Heart right ventricle (tissue), 16 donors: ENCODE data around the gene WDR83. TPM values are rescaled to one million over a fixed set of nuclear protein-coding genes. Genes with fewer than 3 reads are reported as not detected.

Source experiments
- ATAC-seq, 8 donors: fragments of 200-7000 bp; cut with Tn5 transposase; one replicate each; pipeline ENCODE4 v1.9.1; 2020; ENCODE audit warnings: mild to moderate bottlenecking in 8 of 8, moderate library complexity in 8 of 8, moderate number of reproducible peaks in 1 of 8
- DNase-seq, 2 donors: peaks; one replicate each; pipeline ENCODE4 v3.0.0-alpha.2; 2020
- H3K27ac ChIP-seq, 10 donors: fragments of 200-600 bp; sonication (generic) in 2 of 10; one replicate each; pipeline versions ENCODE4 v1.5.0 to v1.8.0; 2020 to 2022; ENCODE audit warnings: mild to moderate bottlenecking in 3 of 10
- H3K27me3 ChIP-seq, 7 donors: fragments of 200-600 bp; one replicate each; pipeline ENCODE4 v1.8.0; 2021 to 2022; ENCODE audit warnings: mild to moderate bottlenecking in 2 of 7
- H3K36me3 ChIP-seq, 9 donors: fragments of 200-600 bp; sonication (generic) in 1 of 9; one replicate each; pipeline versions ENCODE4 v1.5.0 to v1.8.0; 2020 to 2022; ENCODE audit warnings: mild to moderate bottlenecking in 2 of 9
- H3K4me1 ChIP-seq, 9 donors: fragments of 200-600 bp; sonication (generic) in 1 of 9; one replicate each; pipeline versions ENCODE4 v1.5.0 to v1.8.0; 2020 to 2022; ENCODE audit warnings: mild to moderate bottlenecking in 4 of 9
- H3K4me3 ChIP-seq, 10 donors: fragments of 200-600 bp; sonication (generic) in 2 of 10; one replicate each; pipeline versions ENCODE4 v1.5.0 to v1.8.0; 2020 to 2022; ENCODE audit warnings: mild to moderate bottlenecking in 7 of 10, moderate library complexity in 2 of 10
- H3K9me3 ChIP-seq, 11 donors: fragments of 200-600 bp in 10 of 11; sonication (generic) in 2 of 11; one replicate each; pipeline versions ENCODE4 v1.5.0 to v1.8.0; 2013 to 2022; ENCODE audit warnings: mild to moderate bottlenecking in 2 of 11, control low read depth in 1 of 11, moderate library complexity in 1 of 11
- WGBS, 2 donors: extraction: QIAGEN DNeasy Blood & Tissue Kit; methylation state at CpG; one replicate each; pipeline ENCODE4 v1.1.7; 2013; ENCODE audit warnings: inconsistent platforms in 1 of 2; 5-methylcytosine and 5-hydroxymethylcytosine counted together
- intact Hi-C, 10 donors: fragments of 100-400 bp; cut with DNase I; formaldehyde crosslinking; loops; one replicate each; pipeline versions ENCODE4 v1.11.1 to v1.14.2; 2022
- polyA plus RNA-seq, 2 donors: library from polyadenylated mRNA; stranded (reverse); fragments of 200-250 nt; gene quantifications; one replicate each; pipeline ENCODE4 v1.2.3, GENCODE V29; 2013
- total RNA-seq, 10 donors: library from RNA; stranded (reverse); fragmentation: NEBNext Ultra II Directional in 3 of 10; extraction: Animal tissue kit (Norgen Biotek cat#: 25700) in 3 of 10; gene quantifications; one replicate each; pipeline versions ENCODE4 v1.2.1 to v1.2.4, GENCODE V29; 2021 to 2023
- TF ChIP-seq, protein P1 (sequence below), 9 donors: fragments of 200-600 bp; sonication (generic) in 2 of 9; IDR thresholded peaks; one replicate each; pipeline versions ENCODE4 v1.5.0 to v1.8.0; 2021 to 2022; ENCODE audit warnings: antibody characterized with exemption in 9 of 9, mild to moderate bottlenecking in 5 of 9, moderate library complexity in 1 of 9
- donor health status: Arrhythmogenic right ventricular cardiomyopathy.
- donor health status: ischemic (EF 13 %, LVEDD 7.1; RV severe dilation, severe dysfunction).
- donor health status: healthy with polysubstance abuse.
- donor health status: DM: no; HTN: yes; CAD: no.
- donor health status: DM: no; HTN: no; CAD: no.
- donor health status: ischemic (EF 25% LVEDD 6.9; RV normal size, moderate dysfunction).
- donor health status: ischemic (EF 25% LVEDD 5.7; RV mildly dilated, moderate dysfunction).
- donor health status: healthy.
- donor health status: DM: yes; HTN: yes; CAD: no.
- donor health status: Ischemic cardiomyopathy.
- donor health status: ischemic (EF 35%, LVEDD 5.7; RV mildly dilated, moderate dysfunction).
- donor health status: nonischemic (EF 11% LVEDD 7.7; RV severe dilation, severe dysfunction).
- donor health status: DM: yes; HTN: yes; CAD: no.
- donor health status: PGD.
- donor health status: ischemic (EF 29% LVEDD 5.4; RV normal size, mild dysfunction).
- donor health status: nonischemic (EF 23%, LVEDD 6.1; RV moderate dilation, normal function).

The WDR83 gene
- total and polyA plus RNA-seq, 12 donors = 5.5 to 19.7 (median 8.1) TPM

DNA sequence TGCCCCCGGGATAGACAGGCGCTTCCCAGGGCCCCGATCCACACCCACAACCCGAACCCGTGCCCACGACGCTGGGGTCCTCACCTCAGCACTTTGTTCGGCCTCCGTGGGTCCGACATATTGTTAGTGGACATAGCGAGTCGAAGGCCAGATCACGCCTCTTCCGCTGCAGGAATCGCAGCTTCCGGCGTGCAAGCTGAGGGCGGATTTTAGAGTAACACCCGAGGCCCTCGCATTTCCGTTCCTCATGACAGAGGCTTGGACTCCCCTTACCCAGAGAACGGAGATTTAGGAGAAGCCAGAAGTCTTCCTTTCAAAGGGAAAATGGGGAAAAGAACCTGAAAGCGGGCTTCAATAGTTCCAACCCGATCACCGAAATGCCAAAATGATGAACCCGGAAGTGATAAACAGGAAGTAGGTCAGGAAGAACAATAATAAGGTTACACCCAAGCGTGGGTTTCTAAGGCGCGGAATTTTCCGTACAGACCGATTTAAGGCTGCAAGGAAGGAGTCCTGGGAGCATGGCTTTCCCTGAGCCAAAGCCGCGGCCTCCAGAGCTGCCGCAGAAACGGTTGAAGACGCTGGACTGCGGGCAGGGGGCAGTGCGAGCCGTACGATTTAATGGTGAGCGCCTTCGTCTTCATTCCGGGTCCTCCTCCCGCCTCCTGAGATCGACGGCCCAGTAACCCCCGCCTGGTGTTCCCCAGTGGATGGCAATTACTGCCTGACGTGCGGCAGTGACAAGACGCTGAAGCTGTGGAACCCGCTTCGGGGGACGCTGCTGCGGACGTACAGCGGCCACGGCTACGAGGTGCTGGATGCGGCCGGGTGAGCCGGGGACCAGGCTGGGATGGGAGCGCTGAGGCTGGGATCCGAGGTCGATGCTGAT is 2.9 kb downstream of the WDR83 start:
- ATAC-seq (peak; percentile 58 to 84 (median 73)), DNase-seq (peak; percentile 76 to 80)
- H3K9me3 ChIP-seq = no peaks in the 10 kb centered on the region
- H3K4me1 ChIP-seq = peaks cover 17 to 52% (median 41%) of the 10 kb centered on the region in 9 donors
- 0 to 1% methylated on average over 64 of the region's 64 CpGs for whole genome bisulfite sequencing, 2 donors
- intact Hi-C loops = loop anchor here in 8 of 10 donors (5.0 to 10.0 kb wide), 4 partner anchors 105 to 465 kb away; partner anchors contain the start of gene JUNB (in 2 of the 8)
- H3K27me3 ChIP-seq = no peaks in the 10 kb centered on the region
- TF ChIP-seq, protein P1, sequence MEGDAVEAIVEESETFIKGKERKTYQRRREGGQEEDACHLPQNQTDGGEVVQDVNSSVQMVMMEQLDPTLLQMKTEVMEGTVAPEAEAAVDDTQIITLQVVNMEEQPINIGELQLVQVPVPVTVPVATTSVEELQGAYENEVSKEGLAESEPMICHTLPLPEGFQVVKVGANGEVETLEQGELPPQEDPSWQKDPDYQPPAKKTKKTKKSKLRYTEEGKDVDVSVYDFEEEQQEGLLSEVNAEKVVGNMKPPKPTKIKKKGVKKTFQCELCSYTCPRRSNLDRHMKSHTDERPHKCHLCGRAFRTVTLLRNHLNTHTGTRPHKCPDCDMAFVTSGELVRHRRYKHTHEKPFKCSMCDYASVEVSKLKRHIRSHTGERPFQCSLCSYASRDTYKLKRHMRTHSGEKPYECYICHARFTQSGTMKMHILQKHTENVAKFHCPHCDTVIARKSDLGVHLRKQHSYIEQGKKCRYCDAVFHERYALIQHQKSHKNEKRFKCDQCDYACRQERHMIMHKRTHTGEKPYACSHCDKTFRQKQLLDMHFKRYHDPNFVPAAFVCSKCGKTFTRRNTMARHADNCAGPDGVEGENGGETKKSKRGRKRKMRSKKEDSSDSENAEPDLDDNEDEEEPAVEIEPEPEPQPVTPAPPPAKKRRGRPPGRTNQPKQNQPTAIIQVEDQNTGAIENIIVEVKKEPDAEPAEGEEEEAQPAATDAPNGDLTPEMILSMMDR (IDR thresholded peaks at IDR 0.05) = peak in 1 of 9 donors; percentile 30
- peak overlapping the region; percentile 84 to 100 (median 96) for H3K27ac ChIP-seq
- H3K4me3 ChIP-seq = peak overlapping the region; percentile 73 to 97 (median 85)
- peaks cover 0 to 48% (median 18%) of the 10 kb centered on the region in 9 donors for H3K36me3 ChIP-seq

DNA sequence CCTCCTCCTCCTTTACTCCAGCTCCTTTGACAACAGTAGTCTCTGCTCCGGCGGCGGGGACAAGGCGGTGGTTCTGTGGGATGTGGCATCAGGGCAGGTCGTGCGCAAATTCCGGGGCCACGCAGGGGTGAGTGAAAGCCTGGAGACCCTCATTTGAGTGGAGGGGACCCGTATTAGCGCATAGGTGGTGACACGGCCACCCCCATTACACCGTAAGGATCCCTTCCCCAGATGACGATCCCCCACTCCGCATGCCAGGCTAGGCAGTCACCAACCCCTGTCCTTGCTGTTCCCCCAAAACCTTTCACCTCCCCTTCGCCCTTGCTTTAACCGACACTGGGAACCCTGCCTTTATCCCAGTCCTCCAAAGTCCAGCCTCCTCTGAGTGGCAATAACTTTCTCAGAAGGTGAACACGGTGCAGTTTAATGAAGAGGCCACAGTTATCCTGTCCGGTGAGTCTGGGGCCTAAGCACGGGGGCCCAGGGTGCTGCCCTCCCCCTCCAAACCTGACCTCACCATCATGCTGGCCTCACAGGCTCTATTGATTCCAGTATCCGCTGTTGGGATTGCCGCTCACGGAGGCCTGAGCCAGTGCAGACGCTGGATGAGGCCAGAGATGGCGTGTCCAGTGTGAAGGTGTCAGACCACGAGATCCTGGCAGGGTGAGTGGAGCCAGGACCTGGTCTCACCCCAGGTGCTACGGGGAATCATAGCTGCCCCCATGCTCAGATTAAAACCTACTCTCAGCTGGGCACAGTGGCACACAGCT is 3.7 kb downstream of the WDR83 start:
- TF ChIP-seq, protein P1 (IDR thresholded peaks at IDR 0.05) = no peak
- DNase-seq (no peak), ATAC-seq (no peak)
- peaks cover 17 to 51% (median 40%) of the 10 kb centered on the region in 9 donors for H3K4me1 ChIP-seq
- peak overlapping the region; percentile 73 to 97 (median 85) for H3K4me3 ChIP-seq
- peaks cover 0 to 51% (median 27%) of the 10 kb centered on the region in 9 donors for H3K36me3 ChIP-seq
- intact Hi-C loops = loop anchor here in 6 of 10 donors (5.0 to 10.0 kb wide), 4 partner anchors 106 to 466 kb away; partner anchors contain the start of gene JUNB (in 2 of the 6)
- no peaks in the 10 kb centered on the region for H3K9me3 ChIP-seq
- no peaks in the 10 kb centered on the region for H3K27me3 ChIP-seq
- WGBS, 2 donors = 41 to 42% methylated on average over 26 of the region's 26 CpGs
- H3K27ac ChIP-seq = peak overlapping the region; percentile 84 to 100 (median 96)

DNA sequence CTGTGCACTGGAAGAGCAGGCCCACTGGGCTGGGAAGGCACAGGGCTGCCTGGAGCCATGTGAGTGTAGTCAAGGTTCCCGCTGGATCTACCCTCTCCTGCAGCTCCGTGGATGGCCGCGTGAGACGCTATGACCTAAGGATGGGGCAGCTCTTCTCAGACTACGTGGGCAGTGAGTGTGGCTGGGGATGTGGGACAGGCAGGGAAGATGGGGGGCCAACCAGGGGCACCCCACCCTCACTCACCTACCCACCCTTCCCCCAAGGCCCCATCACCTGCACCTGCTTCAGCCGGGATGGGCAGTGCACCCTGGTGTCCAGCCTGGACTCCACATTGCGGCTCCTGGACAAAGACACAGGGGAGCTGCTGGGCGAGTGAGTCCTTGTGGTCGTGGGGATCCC is 6.1 kb downstream of the WDR83 start:
- Histone ChIP-seq H3K4me3 (no peak overlapping the region), H3K27ac (no peak overlapping the region), H3K4me1 (peaks cover 9 to 38% (median 25%) of the 10 kb centered on the region in 9 donors), H3K9me3 (no peaks in the 10 kb centered on the region), H3K27me3 (no peaks in the 10 kb centered on the region), H3K36me3 (peaks cover 0 to 73% (median 45%) of the 10 kb centered on the region in 9 donors)
- ATAC-seq = no peak
- intact Hi-C loops = loop anchor here in 6 of 10 donors (2.0 to 10.0 kb wide), 5 partner anchors 32 to 468 kb away; partner anchors contain the start of gene JUNB (in 2 of the 6)
- TF ChIP-seq, protein P1 (IDR thresholded peaks at IDR 0.05) = no peak
- no peak for DNase-seq
- WGBS, 2 donors = 86 to 88% methylated on average over 10 of the region's 10 CpGs

DNA sequence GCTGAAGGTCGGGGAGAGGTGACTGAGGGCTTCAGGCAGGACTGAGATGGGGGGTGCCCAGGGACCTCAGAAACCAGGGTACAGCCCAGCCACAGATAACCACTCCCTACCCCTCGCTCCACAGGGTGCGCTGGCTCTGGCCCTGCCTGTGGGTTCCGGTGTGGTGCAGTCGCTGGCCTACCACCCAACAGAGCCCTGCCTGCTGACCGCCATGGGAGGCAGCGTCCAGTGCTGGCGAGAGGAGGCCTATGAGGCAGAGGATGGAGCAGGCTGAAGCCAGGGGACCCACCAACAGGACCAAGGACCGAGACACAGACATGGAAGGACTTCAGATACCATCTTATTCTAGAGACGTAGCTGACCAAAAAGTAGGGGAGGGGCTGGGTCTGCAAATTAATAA is 8.8 kb downstream of the WDR83 start:
- Histone ChIP-seq H3K36me3 (peaks cover 0 to 93% (median 65%) of the 10 kb centered on the region in 9 donors), H3K9me3 (no peaks in the 10 kb centered on the region), H3K4me1 (peaks cover 2 to 29% (median 12%) of the 10 kb centered on the region in 9 donors), H3K27me3 (no peaks in the 10 kb centered on the region), H3K4me3 (no peak overlapping the region), H3K27ac (no peak overlapping the region)
- intact Hi-C loops = loop anchor here in 5 of 10 donors (5.0 to 10.0 kb wide), 5 partner anchors 111 to 471 kb away; partner anchors contain the start of gene JUNB (in 2 of the 5)
- WGBS, 2 donors = 92 to 93% methylated on average over 10 of the region's 10 CpGs
- DNase-seq = no peak
- TF ChIP-seq, protein P1 (IDR thresholded peaks at IDR 0.05) = no peak
- ATAC-seq = peak in 1 of 8 donors; percentile 7
